Measurements from ENCODE around the gene ZNF750.

GRCh38 chr17:82848022-82848592 is 8.3 kb upstream of the ZNF750 start:
- no peak for TF ChIP-seq CTCF (IDR thresholded peaks at IDR 0.05)
- no peak for TF ChIP-seq POLR2A (IDR thresholded peaks at IDR 0.05)
